HEK293 (cell line): ENCODE data around the gene KIF20B.

Experiments used
- CTCF ChIA-PET: fragments of 350-600 bp; formaldehyde crosslinking; extraction: SDS; loops from one replicate; lab custom pipeline; 2021; ENCODE audit warnings: antibody characterized with exemption; lab: Yijun Ruan, JAX
- POLR2A ChIA-PET: fragments of 300-600 bp; formaldehyde crosslinking; extraction: SDS; loops from one replicate; lab custom pipeline; 2020; ENCODE audit warnings: antibody characterized with exemption, inconsistent platforms; lab: Yijun Ruan, JAX
- H3K27ac ChIP-seq: fragments of 200-500 bp; sonication (Bioruptor generic); 2 replicates; pipeline ENCODE4 v1.5.1; 2014; ENCODE audit warnings: low read depth, low read length, control low read depth, inconsistent platforms; ENCODE audit errors: extremely low read depth
- H3K36me3 ChIP-seq, 2 experiments: fragments of 200-500 bp in 1 of 2; sonication (Bioruptor generic) in 1 of 2; 1 replicate in 1 of 2; 2 replicates in 1 of 2; pipeline ENCODE4 v1.5.1; 2014 to 2017; ENCODE audit warnings: inconsistent platforms in 2 of 2, low read length in 2 of 2; ENCODE audit not compliant: control insufficient read depth in 2 of 2, insufficient read depth in 1 of 2
- H3K4me1 ChIP-seq: fragments of 200-500 bp; sonication (Bioruptor generic); 2 replicates; pipeline ENCODE4 v1.5.1; 2014; ENCODE audit warnings: mild to moderate bottlenecking, low read length, inconsistent platforms; ENCODE audit not compliant: control insufficient read depth, insufficient read depth
- H3K4me3 ChIP-seq: 2 replicates; pipeline ENCODE4 v1.5.1; 2011; ENCODE audit warnings: low read depth, mild to moderate bottlenecking, control low read depth, low read length, moderate library complexity
- H3K9me3 ChIP-seq: fragments of 200-500 bp; sonication (Bioruptor generic); 2 replicates; pipeline ENCODE4 v1.5.1; 2014; ENCODE audit warnings: low read depth, low read length, inconsistent platforms; ENCODE audit not compliant: control insufficient read depth, insufficient read depth
- ATF2 ChIP-seq: fragments of 450-650 bp; formaldehyde crosslinking; IDR thresholded peaks from 2 replicates; pipeline ENCODE4 v1.5.1; 2016; ENCODE audit warnings: missing biosample characterization, missing genetic modification characterization, low read depth
- BCL11A ChIP-seq: fragments of 450-650 bp; formaldehyde crosslinking; IDR thresholded peaks from 2 replicates; pipeline ENCODE4 v1.5.1; 2016; ENCODE audit warnings: low read depth, missing biosample characterization, missing genetic modification characterization
- GLIS1 ChIP-seq: fragments of 450-650 bp; formaldehyde crosslinking; IDR thresholded peaks from 2 replicates; pipeline ENCODE4 v1.5.1; 2016; ENCODE audit warnings: missing biosample characterization, missing genetic modification characterization
- KLF9 ChIP-seq: fragments of 450-650 bp; formaldehyde crosslinking; IDR thresholded peaks from 2 replicates; pipeline ENCODE4 v1.5.1; 2016; ENCODE audit warnings: missing biosample characterization, missing genetic modification characterization, low read depth
- PRDM1 ChIP-seq: fragments of 450-650 bp; formaldehyde crosslinking; IDR thresholded peaks from 2 replicates; pipeline ENCODE4; 2016; ENCODE audit warnings: missing biosample characterization, missing genetic modification characterization
- SCRT1 ChIP-seq: fragments of 450-650 bp; formaldehyde crosslinking; IDR thresholded peaks from 2 replicates; pipeline ENCODE4 v1.5.1; 2016; ENCODE audit warnings: missing biosample characterization, missing genetic modification characterization, borderline replicate concordance
- SETDB1 ChIP-seq: IDR thresholded peaks from one replicate; pipeline ENCODE4 v1.6.1; 2017; ENCODE audit warnings: mild to moderate bottlenecking, low read length, moderate library complexity, mixed read lengths; ENCODE audit not compliant: insufficient read length
- ZBTB7A ChIP-seq: fragments of 450-650 bp; formaldehyde crosslinking; IDR thresholded peaks from 2 replicates; pipeline ENCODE4 v1.5.1; 2016; ENCODE audit warnings: low read depth, missing biosample characterization, missing genetic modification characterization
- ZFP41 ChIP-seq: fragments of 450-650 bp; formaldehyde crosslinking; IDR thresholded peaks from 2 replicates; pipeline ENCODE4 v1.5.1; 2016; ENCODE audit warnings: missing biosample characterization, missing genetic modification characterization, borderline replicate concordance
- ZNF121 ChIP-seq: fragments of 450-650 bp; formaldehyde crosslinking; IDR thresholded peaks from 2 replicates; pipeline ENCODE4 v1.5.1; 2016; ENCODE audit warnings: missing biosample characterization, missing genetic modification characterization
- ZNF132 ChIP-seq: fragments of 450-650 bp; formaldehyde crosslinking; IDR thresholded peaks from 2 replicates; pipeline ENCODE4 v1.5.1; 2017; ENCODE audit warnings: missing biosample characterization, missing genetic modification characterization, borderline replicate concordance
- ZNF133 ChIP-seq: fragments of 450-650 bp; formaldehyde crosslinking; IDR thresholded peaks from 2 replicates; pipeline ENCODE4 v1.5.1; 2016; ENCODE audit warnings: missing biosample characterization, missing genetic modification characterization
- ZNF175 ChIP-seq: fragments of 450-650 bp; formaldehyde crosslinking; IDR thresholded peaks from 2 replicates; pipeline ENCODE4 v1.5.1; 2016; ENCODE audit warnings: missing biosample characterization, missing genetic modification characterization
- ZNF214 ChIP-seq: fragments of 450-650 bp; formaldehyde crosslinking; IDR thresholded peaks from 2 replicates; pipeline ENCODE4 v1.5.1; 2017; ENCODE audit warnings: missing biosample characterization, mild to moderate bottlenecking, missing genetic modification characterization, borderline replicate concordance
- ZNF335 ChIP-seq: fragments of 450-650 bp; formaldehyde crosslinking; conservative IDR thresholded peaks from 2 replicates; pipeline ENCODE4 v1.5.1; 2016; ENCODE audit warnings: missing biosample characterization, missing genetic modification characterization
- ZNF354C ChIP-seq: fragments of 450-650 bp; formaldehyde crosslinking; IDR thresholded peaks from 2 replicates; pipeline ENCODE4 v1.5.1; 2016; ENCODE audit warnings: missing biosample characterization, missing genetic modification characterization, low read depth, borderline replicate concordance
- ZNF391 ChIP-seq: fragments of 450-650 bp; formaldehyde crosslinking; IDR thresholded peaks from 2 replicates; pipeline ENCODE4 v1.5.1; 2016; ENCODE audit warnings: low read depth, missing biosample characterization, missing genetic modification characterization, borderline replicate concordance
- ZNF529 ChIP-seq: fragments of 450-650 bp; formaldehyde crosslinking; IDR thresholded peaks from 2 replicates; pipeline ENCODE4 v1.5.1; 2017; ENCODE audit warnings: missing genetic modification characterization, missing biosample characterization; ENCODE audit not compliant: insufficient replicate concordance
- ZNF629 ChIP-seq: fragments of 450-650 bp; formaldehyde crosslinking; IDR thresholded peaks from 2 replicates; pipeline ENCODE4 v1.5.1; 2017; ENCODE audit warnings: missing biosample characterization, missing genetic modification characterization
- ZNF639 ChIP-seq: fragments of 450-650 bp; formaldehyde crosslinking; IDR thresholded peaks from 2 replicates; pipeline ENCODE4 v1.5.1; 2016; ENCODE audit warnings: missing biosample characterization, missing genetic modification characterization
- ZNF670 ChIP-seq: fragments of 450-650 bp; formaldehyde crosslinking; IDR thresholded peaks from 2 replicates; pipeline ENCODE4 v1.5.1; 2016; ENCODE audit warnings: missing biosample characterization, missing genetic modification characterization, low read depth
- ZNF701 ChIP-seq: fragments of 450-650 bp; formaldehyde crosslinking; IDR thresholded peaks from 2 replicates; pipeline ENCODE4 v1.5.1; 2016; ENCODE audit warnings: missing biosample characterization, missing genetic modification characterization
- ZNF707 ChIP-seq: fragments of 450-650 bp; formaldehyde crosslinking; IDR thresholded peaks from 2 replicates; pipeline ENCODE4 v1.5.1; 2016; ENCODE audit warnings: missing biosample characterization, missing genetic modification characterization
- ZNF791 ChIP-seq: fragments of 450-650 bp; formaldehyde crosslinking; IDR thresholded peaks from 2 replicates; pipeline ENCODE4 v1.5.1; 2016; ENCODE audit warnings: missing biosample characterization, missing genetic modification characterization
- ZSCAN23 ChIP-seq: fragments of 450-650 bp; formaldehyde crosslinking; IDR thresholded peaks from 2 replicates; pipeline ENCODE4 v1.5.1; 2016; ENCODE audit warnings: missing biosample characterization, missing genetic modification characterization
- ZSCAN30 ChIP-seq: fragments of 450-650 bp; IDR thresholded peaks from 2 replicates; pipeline ENCODE4 v1.5.1; 2018; ENCODE audit warnings: missing biosample characterization, mild to moderate bottlenecking, missing genetic modification characterization, moderate library complexity

KIF20B gene

GRCh38 chr10:89677341-89677740 lies 24.0 kb upstream of the KIF20B start:
- POLR2A ChIA-PET: interaction anchor here (1.0 kb wide), 1 partner anchor 8 kb away, joined by 3 read pairs; no protein-coding TSS in a partner anchor
- TF ChIP-seq ZNF132 (no peak), ZNF791 (tag by site-specific recombination) (no peak), ZNF121 (tag by site-specific recombination) (no peak), ZNF391 (tag by site-specific recombination) (no peak), ATF2 (no peak), BCL11A (no peak), ZSCAN23 (tag by site-specific recombination) (no peak), GLIS1 (no peak), ZFP41 (tag by site-specific recombination) (no peak), ZNF707 (tag by site-specific recombination) (no peak), KLF9 (tag by site-specific recombination) (no peak), ZNF701 (tag by site-specific recombination) (no peak), ZNF175 (tag by site-specific recombination) (no peak), ZNF670 (no peak)
- Histone ChIP-seq H3K4me1 (no peaks in the 10 kb centered on the region), H3K4me3 (no peak overlapping the region), H3K27ac (no peak overlapping the region), H3K9me3 (no peaks in the 10 kb centered on the region), H3K36me3 (no peaks in the 10 kb centered on the region)
- CTCF ChIA-PET: no interaction called here

GRCh38 chr10:89679986-89680385 lies 21.4 kb upstream of the KIF20B start:
- Histone ChIP-seq H3K36me3 (no peaks in the 10 kb centered on the region), H3K4me1 (no peaks in the 10 kb centered on the region), H3K4me3 (no peak overlapping the region), H3K27ac (no peak overlapping the region), H3K9me3 (no peaks in the 10 kb centered on the region)
- POLR2A ChIA-PET: no interaction called here
- CTCF ChIA-PET: interaction anchor here (0.7 kb wide), 1 partner anchor 53 kb away, joined by 4 read pairs; no protein-coding TSS in a partner anchor
- no peak for TF ChIP-seq ZNF335 (tag by site-specific recombination)
- TF ChIP-seq SCRT1: no peak
- no peak for TF ChIP-seq ZSCAN30 (tag by site-specific recombination)
- no peak for TF ChIP-seq ZNF354C (tag by site-specific recombination)
- no peak for TF ChIP-seq ZBTB7A (tag by site-specific recombination)
- TF ChIP-seq ZNF639 (tag by site-specific recombination): no peak
- no peak for TF ChIP-seq PRDM1 (tag by site-specific recombination)
- no peak for TF ChIP-seq ZNF133
- TF ChIP-seq SETDB1: no peak
- no peak for TF ChIP-seq ZNF214
- TF ChIP-seq ZNF529: no peak
- no peak for TF ChIP-seq ZNF629 (tag by site-specific recombination)
